Activated CD8-positive, alpha-beta memory T cell treated with anti-CD3 and anti-CD28 coated beads, Interleukin-2, amount 50 U/mL, for 1 hour (primary cell): Measurements from ENCODE around the gene SMIM13.

Experiments used
- DNase-seq: peaks from one replicate; pipeline ENCODE4 v3.0.0-alpha.2; 2020; ENCODE audit errors: extremely low read depth

The SMIM13 gene

DNA sequence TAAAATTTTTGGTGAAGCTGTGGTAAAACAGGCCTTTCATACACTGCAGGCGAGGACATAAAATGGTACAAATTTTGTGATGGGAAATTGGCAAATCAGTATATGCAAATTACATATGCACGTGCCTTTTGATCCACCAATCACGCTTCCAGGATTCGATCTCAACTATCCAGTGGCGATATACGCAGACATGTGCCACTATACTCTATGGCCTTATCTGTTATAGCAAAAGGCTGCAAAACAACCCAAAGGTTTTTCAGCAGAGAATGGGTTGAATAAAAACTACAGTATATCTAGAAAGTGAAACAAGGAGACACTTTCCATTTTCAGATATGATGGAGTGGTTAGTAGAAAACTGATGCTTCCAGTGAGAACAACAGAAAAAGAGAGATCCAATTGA lies 59.8 kb downstream of the SMIM13 start:
- no peak for DNase-seq

DNA sequence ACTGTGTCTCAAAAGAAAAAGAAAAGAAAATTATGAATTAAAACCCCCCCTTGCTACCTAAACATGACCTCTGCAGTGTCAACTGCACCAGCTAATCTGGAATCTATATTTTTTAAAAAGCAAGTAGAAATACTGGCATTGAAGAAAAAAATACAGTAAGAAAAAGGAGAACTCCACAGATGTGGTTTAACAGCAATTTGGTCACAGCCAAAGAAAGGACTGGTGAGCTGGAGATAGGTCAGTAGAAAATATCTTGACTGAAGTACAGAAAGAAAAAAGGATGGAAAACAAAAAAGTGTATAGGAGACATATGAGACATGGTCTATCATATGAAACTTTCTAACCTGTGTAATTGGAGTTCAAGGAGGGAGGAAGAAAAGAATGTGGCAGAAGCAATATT lies 62.0 kb downstream of the SMIM13 start:
- no peak for DNase-seq

DNA sequence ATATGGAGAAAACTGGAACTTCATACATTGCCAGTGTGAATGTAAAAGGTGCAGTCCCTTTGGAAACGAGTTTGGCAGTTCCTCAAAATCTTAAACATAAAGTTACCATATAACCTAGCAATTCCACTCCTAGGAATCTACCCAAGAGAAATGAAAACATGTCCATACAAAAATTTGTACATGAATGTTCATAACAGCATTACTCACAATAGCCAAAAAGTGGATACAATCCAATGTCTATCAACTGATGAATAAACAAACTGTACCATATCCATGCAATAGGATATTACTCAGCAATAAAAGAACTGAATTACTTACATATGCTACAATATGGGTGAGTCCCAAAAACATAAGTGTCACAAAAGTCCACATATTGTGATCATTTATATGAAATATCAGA lies 66.6 kb downstream of the SMIM13 start:
- DNase-seq, result no peak

DNA sequence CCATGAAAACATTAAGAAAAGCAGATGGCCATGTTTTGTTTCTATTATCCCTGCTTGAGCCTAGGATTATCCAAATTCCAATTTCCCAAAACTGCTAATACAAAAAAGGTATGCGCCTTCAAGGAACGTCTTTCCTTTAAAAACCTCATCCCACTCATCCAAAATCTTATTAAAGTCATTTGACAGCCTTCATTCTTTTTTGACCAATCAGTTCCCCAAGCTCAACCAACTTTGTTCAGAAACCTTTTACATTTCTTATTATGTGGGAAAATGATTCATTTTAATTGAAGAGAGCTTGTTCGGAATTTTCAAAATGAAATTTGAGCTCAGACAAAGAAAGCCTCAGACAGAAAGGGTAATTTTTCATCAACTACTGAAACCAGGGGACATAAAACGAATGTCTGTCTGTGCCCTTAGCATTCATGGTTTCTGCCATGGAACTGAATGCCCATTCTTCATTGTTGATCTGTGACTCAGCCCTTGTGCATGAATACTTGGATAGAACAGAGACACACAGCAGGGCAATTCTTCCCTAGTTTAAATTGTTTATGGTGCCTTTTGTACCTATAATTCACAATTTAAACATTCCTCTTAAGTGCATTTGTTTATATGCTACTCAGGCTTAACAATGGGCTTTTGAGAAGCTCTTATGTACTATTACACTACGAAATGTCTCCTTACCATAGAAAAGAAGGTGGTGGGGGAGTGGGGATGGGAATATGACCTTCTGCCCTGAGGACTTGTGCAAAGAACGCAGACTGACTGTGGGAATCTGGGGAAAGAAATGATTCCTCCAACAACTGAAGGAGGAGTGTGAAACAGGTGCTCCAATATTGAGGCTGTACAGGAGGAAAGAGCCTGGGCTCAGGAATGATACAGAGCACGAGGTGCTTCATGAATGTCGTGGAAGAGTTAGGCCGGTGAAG lies 67.7 kb downstream of the SMIM13 start:
- no peak for DNase-seq

DNA sequence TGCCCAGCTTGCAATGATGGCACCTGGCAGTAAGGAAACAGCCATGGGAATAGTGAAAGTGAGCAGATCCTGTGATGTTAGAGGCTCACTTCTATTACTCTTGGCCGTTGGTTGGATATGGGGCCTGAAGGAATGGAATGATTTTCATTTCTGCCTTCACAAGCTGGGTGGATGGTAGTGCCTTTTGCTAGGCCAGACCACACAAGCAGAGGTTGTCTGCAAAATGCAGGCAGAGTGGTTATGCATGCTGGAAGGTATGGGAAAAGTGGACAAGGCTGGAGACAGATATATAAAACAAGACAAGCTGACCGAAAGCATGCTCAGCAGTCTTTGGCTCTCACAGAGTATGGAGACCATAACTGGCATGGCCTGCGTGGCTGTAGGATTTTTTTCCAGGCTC lies 68.6 kb downstream of the SMIM13 start:
- DNase-seq, result no peak

DNA sequence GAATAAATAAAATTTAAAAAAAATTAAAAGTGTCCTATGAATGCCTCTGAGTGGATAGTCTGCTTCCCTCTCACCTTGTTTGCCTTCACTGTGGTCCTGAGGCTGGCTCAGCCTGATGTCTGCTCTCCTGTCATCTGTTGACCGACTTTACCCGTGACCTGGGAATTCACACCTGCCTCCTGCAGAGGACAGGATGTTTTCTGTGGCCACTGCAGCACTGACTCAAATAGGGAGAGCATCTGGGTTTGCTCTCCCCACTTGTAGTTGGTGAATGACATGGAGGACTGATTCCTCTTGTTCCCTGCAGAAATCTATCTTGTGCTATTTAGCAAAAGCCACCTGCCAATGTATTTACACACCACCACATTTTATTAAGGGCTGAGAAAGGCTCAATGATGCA lies 70.3 kb downstream of the SMIM13 start:
- no peak for DNase-seq

DNA sequence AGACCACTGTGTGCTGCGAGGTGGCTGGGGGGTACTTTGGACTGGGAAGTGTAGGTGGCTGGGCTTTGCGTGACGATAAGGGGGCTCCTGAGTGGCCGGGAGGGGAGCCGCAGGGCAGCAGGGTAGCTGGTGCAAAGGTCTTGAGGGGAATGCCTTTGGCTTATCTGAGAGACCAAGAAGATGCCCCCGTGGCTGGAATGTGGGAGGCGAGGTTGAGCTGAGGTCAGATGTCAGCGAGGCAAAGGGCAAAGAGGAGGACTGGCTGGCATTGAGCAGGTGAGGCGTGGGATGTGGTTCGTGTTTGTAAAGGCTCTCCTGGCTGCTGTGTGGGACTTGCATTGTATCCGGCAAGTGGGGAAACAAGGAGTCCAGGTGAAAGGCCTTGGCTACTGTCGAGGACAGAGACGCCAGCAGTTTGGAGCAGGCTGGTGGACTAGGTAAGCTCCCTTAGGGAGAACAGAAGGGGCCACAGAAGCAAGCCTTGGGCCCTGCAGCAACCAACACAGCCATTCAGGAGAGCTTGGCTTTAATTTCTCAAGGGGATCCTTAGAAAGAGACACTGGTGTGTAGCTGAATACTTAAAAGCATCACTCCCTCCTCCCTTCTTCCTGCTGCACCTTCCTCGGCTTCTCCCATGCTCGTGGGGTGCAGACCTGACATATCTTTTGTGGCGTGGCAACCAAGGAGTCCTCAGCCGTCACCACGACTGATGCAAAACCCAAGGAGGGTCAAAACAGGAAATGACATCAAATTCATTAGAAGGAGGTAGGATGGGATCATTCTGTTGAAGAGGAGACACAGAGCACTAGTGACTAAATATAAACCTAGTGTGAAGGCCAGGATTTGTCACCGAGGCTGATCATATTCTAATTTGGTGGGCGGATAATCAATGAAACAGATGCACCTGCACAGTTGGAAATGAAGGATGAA lies 71.3 kb downstream of the SMIM13 start:
- DNase-seq, result no peak

DNA sequence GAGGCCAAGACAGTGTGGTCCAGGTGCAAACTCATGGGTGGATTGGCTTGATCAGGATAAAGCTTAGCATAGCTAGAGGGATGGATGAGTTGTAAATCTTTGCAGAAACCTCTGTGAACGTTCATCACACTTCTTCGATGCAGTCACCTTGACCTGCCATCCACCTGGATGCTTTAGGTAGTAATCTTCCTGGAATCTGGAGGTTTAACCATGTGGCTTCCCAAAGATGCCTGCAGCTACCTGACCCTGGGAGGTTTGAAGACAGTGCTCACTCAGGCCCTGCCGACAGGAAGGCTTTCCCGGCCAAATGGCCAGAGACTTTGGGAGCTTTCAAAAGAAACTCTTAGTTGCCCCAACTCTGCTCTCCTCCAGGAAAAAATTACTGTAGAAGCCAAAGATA lies 73.3 kb downstream of the SMIM13 start:
- no peak for DNase-seq

DNA sequence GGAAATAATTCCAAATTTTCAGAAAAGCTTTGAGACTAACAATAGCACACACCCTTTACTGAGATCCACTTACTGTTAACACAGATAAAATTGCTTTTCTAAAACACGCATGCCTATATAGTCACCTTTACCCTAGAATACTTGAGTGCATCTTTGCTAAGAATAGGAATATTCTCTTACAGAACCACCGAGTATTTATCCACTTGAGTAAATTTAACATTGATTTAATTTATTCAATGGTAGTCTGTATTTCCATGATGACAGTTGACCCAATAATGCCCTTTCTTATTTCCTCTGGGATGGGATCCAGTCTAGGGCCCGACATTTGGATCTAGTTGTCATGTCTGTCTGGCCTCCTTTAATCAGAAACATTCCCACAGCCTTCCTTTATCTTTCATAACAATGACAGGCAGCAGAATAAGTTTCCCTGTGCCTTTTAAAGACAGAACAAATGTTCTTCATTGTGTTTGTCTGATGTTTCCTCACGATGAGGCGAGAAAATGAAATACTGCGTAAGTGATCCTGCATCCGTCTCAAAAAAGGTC lies 74.5 kb downstream of the SMIM13 start:
- DNase-seq, result no peak

DNA sequence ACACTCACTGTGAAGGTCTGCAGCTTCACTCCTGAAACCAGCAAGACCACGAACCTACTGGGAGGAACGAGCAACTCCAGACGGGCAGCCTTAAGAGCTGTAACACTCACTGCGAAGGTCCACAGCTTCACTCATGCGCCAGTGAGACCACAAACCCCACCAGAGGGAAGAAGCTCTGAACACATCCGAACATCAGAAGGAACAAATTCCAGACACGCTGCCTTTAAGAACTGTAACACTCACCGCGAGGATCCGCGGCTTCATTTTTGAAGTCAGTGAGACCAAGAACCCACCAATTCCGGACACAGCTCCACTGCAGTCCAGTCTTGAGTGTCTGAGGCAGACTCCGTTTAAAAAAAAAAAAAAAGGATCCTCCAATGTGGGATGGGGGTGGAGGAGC lies 78.3 kb downstream of the SMIM13 start:
- DNase-seq, result no peak

DNA sequence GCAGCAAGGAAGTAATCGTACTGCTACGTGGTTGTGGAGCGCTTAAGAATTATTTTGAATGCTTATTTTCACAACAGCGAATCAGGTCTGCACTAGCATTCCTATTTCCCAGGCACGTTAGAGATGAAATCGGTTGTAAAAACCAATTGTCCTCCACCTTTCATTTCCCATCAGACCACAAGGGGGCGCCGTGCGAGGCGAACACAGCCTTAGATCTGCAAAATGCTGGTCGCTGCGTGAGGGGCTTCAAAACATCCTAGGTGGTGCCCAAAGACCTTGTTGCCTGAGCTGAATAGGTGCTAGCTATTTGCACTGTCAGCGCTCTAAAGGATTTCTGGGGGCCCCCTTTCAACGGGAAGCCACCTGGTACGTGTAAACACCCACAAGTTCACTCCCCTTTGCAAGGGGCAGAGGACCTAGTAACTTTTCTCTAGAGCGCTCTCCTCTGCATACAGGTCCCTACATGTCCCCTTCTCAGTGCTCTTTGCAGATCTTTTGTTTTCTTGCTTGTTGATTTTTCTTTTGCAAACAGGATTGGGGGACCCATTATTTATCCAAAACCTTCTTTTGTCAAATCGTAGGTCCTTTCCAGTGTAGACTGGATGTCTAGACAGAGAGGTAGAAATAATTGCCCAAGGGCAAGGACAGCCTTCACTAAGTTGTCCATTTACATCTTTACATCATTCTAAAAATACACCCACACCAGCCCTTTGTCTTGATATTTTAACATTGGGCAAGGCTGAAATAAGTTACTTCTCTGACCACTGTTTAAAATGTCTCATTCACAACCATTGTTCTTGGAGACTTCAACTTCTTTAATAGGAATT lies 79.1 kb downstream of the SMIM13 start:
- DNase-seq, result peak; percentile 40

DNA sequence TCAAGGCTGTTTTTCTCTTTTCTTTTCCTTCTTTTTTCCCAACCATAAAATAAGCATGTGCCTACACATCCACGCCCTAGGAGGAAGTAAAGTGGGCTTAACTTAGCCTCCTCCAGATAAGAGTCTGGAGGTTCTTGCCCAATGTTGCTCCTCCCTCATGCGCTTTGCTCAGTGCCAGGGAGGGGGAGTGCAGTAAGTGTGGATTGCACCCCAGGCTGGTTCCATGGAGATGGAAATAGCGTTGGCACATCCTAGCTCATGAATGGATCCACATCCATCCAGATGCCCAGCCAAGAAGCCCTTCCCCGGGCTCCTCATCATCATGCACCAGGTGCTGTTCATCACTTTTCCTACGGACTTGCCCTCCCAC lies 80.6 kb downstream of the SMIM13 start:
- no peak for DNase-seq

DNA sequence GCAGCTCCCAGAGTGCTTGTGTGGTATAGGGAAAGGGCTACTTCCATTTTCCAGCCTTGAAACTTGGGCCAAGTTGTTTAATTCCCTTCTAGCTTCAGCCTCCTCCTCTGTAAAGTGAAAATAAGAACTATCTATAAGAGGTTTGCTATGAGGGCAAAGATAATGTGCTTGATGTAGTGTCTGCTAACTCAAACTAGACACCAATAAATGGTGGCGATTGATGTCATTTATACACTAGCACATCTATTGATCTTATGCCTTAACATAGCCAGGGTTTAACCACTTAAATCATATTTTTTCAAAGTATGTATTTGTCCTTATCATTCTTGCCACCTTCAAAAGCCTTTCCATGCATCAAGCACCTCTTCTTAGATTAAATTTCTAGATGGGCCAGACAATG lies 83.6 kb downstream of the SMIM13 start:
- DNase-seq, result no peak

DNA sequence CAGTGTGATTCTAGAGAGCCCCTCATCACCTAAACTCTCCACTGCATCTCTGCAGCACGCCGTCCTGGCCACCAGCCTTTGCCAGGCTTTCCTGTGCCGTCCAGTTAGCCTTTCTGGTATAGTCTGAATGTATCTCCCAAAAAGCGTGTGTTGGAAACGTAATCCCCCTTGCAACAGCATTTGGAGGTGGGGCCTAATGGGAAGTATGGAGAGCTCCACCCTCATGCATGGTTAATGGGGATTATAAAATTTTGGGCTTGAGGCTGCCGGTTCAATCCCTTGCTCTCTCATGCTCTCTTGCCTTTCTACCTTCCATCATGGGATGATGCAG lies 85.4 kb downstream of the SMIM13 start:
- no peak for DNase-seq

DNA sequence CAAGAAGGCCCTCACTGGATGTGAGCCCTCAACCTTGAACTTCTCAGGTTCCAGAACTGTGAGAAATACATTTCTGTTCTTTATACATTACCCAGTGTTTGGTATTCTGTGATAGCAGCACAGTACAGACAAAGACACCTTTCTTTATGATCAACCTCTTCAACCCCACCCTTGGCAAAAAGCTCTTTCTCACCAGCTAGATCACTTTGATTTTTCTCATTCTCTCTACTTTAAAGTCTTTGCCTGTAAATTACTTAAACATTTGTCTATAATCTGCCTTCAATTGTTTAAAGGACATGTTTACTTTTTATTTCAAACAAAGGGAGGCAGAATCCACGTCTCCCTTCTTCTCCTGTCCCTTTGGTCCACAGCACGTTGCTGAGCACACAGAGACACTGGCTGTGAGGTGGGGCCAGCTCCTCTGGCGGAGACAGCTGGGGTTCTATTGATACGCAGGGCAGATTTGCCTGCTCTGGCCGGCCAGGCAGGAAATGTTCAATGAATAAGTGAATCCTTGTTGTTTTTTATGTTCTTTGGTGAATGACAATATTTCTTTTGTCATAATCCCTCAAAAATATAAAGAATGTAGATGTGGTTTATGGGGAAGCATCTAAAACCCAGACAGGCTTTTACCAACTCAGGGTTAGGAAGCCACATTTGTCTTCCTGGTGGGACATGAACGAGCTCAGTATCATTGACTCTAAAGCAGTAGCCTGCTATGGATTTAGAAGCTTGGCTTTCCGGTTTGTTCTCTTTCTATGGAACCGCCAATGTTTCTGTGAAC lies 86.0 kb downstream of the SMIM13 start:
- DNase-seq, result no peak

DNA sequence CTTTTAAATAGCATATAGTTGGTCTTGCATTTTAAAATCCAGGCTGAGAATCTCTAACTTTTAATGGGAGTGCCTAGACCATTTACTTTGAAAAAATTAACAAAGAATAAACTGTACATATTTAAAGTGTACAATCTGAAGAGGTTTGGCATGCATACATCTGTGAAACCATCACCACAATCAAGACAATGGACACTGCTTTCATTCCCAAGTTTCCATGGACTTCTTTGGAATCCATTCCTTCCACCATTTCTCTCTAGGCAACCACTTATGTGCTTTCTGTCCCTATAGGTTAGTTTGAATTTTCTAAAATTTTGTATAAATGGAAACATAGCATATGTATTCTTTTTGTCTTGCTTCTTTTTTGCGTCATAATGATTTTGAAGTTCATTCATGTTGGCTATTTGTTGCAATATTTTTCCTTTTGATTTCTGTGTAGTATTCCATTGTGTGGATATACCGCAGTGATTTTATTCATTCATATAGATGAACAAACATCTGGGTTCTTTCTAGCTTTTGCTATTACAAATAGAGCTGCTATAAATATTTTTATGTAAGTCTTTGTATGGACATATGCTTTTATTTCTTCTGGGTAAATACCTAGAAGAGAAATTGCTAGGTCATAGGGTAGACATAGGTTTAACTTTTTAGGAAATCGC lies 88.0 kb downstream of the SMIM13 start:
- no peak for DNase-seq

DNA sequence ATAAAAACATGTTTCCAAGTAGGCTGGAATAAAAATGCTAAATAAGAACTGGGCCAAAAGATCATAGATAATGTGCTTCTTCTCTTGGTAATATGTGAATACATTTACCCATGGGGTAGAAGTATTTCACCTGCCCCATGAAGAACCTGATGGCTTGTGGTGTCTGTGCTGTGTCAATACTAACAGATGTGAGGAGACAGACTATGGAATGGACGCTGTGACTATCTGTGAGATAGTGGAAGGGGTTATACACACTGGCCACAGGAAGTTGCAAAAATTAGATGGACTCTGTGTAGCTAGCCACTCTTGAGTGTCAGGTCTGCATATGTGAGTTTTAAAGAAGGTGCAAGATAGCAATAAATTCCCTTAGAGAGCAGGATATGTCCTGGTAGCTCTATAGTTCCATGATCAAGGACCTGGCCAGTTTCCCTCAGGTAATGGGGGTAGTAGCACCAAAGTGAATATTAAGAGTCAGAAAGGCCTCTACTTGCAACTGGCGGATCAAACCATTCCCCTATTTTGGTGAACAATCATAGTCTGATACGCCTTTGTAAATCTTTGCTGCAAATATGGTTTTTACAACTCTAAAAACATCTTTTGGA lies 90.2 kb downstream of the SMIM13 start:
- no peak for DNase-seq

DNA sequence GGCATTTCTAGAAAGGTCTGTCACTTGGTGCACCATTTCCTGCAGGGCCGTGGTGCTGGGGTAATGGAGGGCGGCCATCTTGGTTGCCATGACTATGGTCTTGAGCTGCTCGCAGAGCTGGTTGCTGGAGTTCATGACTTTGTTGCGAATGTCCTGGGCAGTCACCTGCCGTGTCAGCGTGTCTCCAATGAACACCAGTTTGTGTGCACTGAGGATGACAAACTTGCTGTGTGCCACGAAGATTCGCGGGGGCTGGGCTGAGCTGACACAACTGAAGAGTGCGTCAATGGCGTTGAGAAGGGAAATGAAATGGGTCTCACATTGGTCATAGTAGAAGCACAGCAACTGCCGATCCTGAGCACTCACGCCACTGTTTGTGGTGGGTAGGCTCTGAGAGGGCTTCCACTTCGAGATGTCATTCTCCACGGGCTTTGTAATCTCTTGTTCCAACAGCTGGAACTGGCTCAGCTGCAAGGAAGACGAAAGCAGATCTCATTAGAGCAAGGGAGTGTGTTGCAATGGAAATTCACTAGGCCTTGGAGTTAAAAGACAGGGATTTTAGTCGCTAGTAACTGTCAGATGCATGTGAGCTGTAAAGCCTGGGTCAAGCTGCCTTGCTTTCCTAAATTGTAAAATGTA lies 91.7 kb downstream of the SMIM13 start:
- DNase-seq, result no peak

DNA sequence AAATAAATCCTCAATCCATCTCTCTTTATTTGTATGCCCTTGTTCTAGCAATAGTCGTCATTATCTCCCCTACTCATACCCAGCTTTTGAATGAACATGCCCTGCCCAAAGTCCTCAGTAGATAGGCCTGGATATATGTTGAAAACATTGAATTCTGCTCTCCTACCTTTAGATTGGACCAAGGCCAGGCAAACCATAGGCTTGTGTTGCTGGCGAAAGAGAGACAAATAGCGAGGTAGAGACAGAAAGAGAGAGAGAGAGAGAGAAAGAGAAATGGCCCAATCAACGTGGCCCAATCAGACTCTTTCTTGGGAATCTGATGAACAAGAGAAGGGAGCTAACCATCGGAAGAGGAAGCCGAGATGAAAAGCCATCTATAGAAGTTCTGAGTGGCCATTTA lies 93.7 kb downstream of the SMIM13 start:
- no peak for DNase-seq
